AG04449 (cell line): Measurements from ENCODE around the gene SMCO3.

Experiments
- CTCF ChIA-PET: fragments of 350-600 bp; formaldehyde crosslinking; extraction: SDS; loops from one replicate; lab custom pipeline; 2021; ENCODE audit warnings: antibody characterized with exemption; lab: Yijun Ruan, JAX
- POLR2A ChIA-PET: fragments of 400-600, 350-600 bp; formaldehyde crosslinking; extraction: SDS; loops from one replicate; lab custom pipeline; 2020; ENCODE audit warnings: antibody characterized with exemption, inconsistent platforms; lab: Yijun Ruan, JAX
- DNase-seq: peaks from one replicate; pipeline ENCODE4 v3.0.0-alpha.2; 2010; ENCODE audit warnings: low read depth, low spot score
- H3K4me3 ChIP-seq: 2 replicates; pipeline ENCODE4 v1.5.1; 2011; ENCODE audit warnings: low read depth, mild to moderate bottlenecking, control low read depth, low read length
- TF ChIP-seq, protein P1 (sequence below): IDR thresholded peaks from one replicate; pipeline ENCODE4 v1.5.1; 2011; ENCODE audit warnings: mild to moderate bottlenecking, moderate library complexity, low read length, control low read depth, inconsistent platforms; ENCODE audit not compliant: insufficient read depth; ENCODE audit errors: missing control alignments

SMCO3 gene

DNA sequence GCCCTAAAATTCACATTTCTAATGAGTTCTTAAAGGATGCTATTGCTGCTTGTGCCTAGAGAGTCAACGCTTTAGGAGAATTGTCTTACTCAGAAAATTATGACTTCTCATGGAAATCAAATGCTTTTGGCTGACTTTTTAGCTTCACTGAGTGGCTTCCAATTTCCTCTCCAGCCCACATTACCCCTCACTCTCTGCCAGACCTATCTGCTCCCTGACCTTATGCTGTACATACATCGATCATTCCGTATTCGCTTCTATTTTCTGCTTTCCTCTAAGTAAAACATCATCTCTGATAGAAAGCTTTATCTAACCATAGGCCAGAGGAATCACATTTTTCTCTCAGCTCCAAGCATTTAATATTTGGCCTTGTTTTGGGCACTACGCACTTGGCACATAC lies 12.5 kb upstream of the SMCO3 start:
- ChIA-PET POLR2A (no interaction called here), CTCF (interaction anchor here (1.1 kb wide), 1 partner anchor 21 kb away, joined by 3 read pairs; no protein-coding TSS in a partner anchor)
- no peak overlapping the region for H3K4me3 ChIP-seq
- TF ChIP-seq, protein P1, sequence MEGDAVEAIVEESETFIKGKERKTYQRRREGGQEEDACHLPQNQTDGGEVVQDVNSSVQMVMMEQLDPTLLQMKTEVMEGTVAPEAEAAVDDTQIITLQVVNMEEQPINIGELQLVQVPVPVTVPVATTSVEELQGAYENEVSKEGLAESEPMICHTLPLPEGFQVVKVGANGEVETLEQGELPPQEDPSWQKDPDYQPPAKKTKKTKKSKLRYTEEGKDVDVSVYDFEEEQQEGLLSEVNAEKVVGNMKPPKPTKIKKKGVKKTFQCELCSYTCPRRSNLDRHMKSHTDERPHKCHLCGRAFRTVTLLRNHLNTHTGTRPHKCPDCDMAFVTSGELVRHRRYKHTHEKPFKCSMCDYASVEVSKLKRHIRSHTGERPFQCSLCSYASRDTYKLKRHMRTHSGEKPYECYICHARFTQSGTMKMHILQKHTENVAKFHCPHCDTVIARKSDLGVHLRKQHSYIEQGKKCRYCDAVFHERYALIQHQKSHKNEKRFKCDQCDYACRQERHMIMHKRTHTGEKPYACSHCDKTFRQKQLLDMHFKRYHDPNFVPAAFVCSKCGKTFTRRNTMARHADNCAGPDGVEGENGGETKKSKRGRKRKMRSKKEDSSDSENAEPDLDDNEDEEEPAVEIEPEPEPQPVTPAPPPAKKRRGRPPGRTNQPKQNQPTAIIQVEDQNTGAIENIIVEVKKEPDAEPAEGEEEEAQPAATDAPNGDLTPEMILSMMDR = no peak
- no peak for DNase-seq

DNA sequence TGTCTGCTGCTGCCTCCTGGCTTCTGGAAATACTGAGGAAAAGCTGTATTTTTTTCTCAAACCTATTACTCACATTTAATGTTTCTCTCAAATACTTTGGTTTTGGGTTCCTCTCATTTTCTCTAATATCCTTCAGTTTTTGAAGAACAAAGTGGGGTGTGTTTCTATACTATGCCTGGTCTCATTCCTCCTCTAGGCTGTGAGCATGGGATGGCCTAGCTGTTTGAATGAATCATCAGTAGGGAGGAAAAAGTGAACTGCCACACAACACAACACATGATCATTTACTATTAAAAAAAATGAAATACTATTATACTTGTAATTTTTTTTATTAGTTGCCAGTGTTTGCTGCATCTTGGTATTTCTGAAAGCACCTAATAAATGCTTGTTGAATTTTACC lies 11.3 kb upstream of the SMCO3 start:
- CTCF ChIA-PET = interaction anchor here (0.9 to 1.7 kb wide), 3 partner anchors 14 to 19 kb away, joined by 3 to 8 read pairs (median 3); no protein-coding TSS in a partner anchor
- DNase-seq = no peak
- TF ChIP-seq, protein P1 = no peak
- no peak overlapping the region for H3K4me3 ChIP-seq
- POLR2A ChIA-PET = no interaction called here

DNA sequence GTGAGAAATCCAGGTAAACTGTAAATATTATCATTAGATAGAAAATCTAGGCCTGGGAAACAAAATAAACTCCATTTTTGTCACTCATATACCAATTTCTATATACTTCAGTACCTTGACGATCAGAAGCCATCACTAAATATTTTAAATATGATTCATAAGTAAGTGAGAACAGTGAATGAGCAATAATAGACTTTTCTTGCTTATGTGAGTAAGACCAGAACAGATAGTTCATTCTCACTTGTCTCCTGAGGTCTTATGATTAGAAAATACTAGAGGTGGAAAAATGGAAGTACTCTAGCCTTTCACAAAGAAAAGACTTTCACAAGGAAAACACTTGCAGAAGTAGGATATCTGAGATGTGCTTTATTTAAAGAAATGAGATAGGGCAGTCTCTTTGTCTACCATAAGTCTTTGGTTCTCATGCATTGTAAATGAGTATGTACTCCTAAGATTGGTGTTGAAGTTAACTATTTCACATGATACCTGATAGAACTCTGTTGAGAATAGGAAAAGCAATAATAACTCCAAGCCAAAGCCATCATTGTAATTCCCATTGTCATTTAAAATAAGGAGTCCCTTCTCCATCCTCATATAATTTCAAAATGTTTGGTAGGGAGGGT lies 10.1 kb upstream of the SMCO3 start:
- CTCF ChIA-PET = interaction anchor here (1.7 kb wide), 1 partner anchor 13 kb away, joined by 8 read pairs; no protein-coding TSS in a partner anchor
- TF ChIP-seq, protein P1 = no peak
- no peak overlapping the region for H3K4me3 ChIP-seq
- POLR2A ChIA-PET = no interaction called here
- no peak for DNase-seq

DNA sequence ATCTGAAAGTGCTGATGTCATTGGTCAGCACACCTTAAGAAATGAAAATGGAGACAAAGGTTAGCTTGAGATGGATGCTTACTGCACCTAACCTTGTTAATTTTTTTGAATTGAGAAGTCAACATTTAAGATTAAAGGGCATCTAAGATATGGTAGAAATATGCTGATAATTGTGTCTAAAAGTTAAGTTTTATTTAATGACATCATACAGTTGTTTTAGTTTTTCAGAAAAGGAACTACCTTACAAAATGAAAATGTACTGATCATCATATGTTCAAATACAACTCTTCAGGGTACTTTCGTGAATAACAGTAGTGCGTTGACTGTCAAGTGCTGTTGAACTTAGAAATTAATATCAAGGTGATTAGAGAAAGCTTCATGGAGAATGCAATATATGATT lies 2.5 kb downstream of the SMCO3 start:
- no peak overlapping the region for H3K4me3 ChIP-seq
- no peak for DNase-seq
- TF ChIP-seq, protein P1 = no peak
- POLR2A ChIA-PET = interaction anchor here (1.0 to 1.4 kb wide), 2 partner anchors 37 to 41 kb away, joined by 3 to 4 read pairs; a partner anchor contains a TSS
- CTCF ChIA-PET = interaction anchor here (0.8 to 7.0 kb wide), 16 partner anchors 8 to 712 kb away, joined by 3 to 96 read pairs (median 4); partner anchors contain the start of gene RERG

DNA sequence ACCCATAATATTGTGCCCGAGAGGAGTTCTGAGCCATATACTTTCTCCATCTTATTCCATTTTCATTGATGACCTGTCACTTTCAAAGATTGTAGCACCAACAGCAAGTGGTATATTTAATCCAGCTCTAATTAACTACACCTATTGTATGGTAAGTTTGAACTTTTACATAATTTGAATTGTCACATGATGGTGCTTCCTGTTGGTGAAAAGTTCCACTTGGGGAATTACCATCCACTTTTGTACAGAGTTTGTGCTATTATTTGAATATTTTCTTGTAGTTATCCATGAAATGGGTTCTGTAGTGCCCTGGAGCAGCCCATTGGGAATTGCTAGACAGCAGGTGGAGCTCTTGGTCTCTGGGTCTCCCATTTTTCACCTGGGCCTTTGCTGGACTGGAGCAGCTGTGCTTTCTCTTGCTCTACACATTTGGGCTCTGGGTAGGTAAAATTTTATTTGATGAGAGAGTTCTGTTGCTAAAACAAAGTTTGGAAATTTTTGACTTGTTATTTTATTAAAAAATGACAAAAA lies 3.0 kb downstream of the SMCO3 start:
- ChIA-PET POLR2A (interaction anchor here (1.0 to 1.4 kb wide), 2 partner anchors 37 to 40 kb away, joined by 3 to 4 read pairs; a partner anchor contains a TSS), CTCF (interaction anchor here (0.8 to 7.0 kb wide), 16 partner anchors 8 to 713 kb away, joined by 3 to 96 read pairs (median 4); partner anchors contain the start of gene RERG)
- TF ChIP-seq, protein P1 = peak; percentile 42
- no peak overlapping the region for H3K4me3 ChIP-seq
- DNase-seq = no peak
